NCI-H187 (cell line): Measurements from ENCODE around the gene SFTA2.
A peak's percentile ranks its signal among the peaks of the same experiment; 100 is the strongest.
"Not testable (repeated sequence)": the region's sequence is repeated elsewhere in the genome, so short reads cannot be mapped to it uniquely, and the experiment has no call there.

ENCODE experiments used
- DNase-seq, 2 experiments: peaks; one replicate each; lab custom pipeline; 2025; lab: John Stamatoyannopoulos, UW

The SFTA2 gene

GRCh38 chr6:30942338-30943060 lies 10.5 kb upstream of the SFTA2 start:
- no peak for DNase-seq

GRCh38 chr6:30940361-30940986 lies 8.5 kb upstream of the SFTA2 start, which contains the start of gene MUCL3:
TSS of gene MUCL3 (plus strand) at chr6:30940973. CDS start at chr6:30941000, 27 bp downstream.
- no peak for DNase-seq

DNA sequence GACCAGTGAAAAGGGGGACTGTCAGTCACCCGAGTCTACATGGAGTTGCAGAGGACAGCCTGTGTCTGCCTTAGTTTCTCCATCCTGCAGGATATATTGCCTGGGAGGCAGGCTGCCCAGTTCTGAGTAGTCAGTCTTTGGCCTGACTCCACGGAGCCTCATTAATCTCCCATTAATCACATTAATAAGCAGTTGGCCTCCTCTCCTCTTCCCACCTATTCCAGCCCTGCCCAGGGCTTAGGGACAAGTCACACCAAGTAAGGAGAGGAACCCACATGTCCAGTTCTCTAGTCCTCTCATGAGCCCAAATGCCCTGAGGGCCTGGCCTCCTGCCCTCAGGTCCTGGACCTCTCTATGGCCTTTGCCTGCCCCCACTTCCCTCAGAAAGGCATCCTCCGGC lies 7.5 kb upstream of the SFTA2 start:
- no peak for DNase-seq

GRCh38 chr6:30938730-30939129 lies 6.8 kb upstream of the SFTA2 start:
- no peak for DNase-seq

DNA sequence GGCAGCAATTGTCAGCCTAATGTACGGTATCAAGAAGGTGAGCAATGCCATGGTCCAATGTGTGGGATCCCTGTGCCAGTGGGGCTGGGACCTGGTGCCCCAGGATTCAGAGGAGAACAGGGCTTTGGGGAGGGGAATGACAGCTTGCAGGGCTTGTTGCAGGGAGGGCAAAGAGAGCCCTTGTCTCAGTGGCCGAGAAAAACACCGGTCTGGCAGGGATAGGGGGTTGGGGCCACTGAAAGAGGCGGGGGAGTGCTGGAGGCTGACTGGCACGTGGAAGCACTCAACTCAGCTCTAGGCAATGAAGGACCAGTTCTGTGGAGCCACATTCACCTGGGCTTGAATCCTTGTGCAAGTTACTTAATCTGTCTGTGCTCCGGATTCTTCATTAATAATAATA lies 5.3 kb upstream of the SFTA2 start:
- no peak for DNase-seq

DNA sequence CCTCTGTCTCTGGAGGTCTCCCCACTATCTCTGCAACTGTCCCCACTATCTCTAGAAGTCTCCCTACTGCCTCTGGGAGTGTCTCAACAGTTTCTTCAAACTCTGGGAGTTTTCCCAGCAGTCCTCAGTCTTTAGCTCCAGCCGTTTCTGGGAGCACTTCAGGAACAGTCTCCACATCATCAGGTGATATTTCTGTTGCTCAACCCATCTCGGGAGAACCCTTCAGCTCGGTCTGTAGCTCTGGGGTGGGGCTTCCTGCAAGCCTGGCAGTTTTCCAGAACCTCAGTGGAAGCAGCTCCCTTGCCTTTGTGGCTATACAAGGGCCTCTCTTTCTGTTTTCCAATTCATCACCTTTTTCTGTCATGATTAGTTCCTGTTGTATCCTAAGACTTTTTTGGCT lies 3.0 kb upstream of the SFTA2 start:
- DNase-seq, result no peak

- no peak for DNase-seq
These were observed 845 bp upstream of the SFTA2 start for GRCh38 chr6:30932665-30933365.

DNA sequence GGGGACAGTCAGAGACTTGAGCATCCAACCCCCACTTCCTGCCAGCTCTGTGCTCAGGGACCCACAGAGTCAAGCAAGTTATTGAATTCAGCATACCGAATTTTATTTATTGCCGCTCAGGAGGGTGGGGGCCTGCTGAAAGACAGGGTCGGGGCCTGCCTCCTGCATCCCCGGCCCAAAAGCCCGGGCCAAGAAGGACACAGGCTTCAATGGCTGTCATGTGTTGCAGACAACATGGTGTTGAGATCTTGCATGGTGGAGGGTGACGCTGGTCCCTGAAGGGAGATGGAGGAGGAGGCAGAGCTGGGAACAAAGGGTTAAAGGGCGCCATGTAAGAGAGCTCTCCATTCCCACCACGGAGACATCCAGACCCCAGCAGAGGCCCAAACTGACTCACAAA lies 698 bp downstream of the SFTA2 start:
- DNase-seq, result no peak

DNA sequence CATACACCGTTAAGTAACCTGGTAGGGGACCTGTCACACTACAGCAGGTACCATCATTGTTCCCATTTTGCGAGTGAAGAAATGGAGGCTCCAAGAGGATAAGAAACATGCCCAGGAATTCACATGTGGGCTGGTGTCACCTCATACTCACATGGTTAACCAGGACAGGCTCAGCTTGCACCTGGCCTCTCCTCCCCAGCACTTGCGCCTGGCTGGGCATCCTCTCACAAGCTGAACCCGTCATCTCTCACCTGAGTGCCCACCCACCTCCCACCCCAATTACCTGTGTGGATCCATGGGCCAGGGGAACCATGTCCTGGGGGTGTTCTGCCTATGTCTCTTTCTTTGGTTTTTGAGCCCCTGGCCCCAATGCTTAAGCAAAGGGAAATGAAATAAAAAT lies 1.5 kb downstream of the SFTA2 start:
- no peak for DNase-seq

DNA sequence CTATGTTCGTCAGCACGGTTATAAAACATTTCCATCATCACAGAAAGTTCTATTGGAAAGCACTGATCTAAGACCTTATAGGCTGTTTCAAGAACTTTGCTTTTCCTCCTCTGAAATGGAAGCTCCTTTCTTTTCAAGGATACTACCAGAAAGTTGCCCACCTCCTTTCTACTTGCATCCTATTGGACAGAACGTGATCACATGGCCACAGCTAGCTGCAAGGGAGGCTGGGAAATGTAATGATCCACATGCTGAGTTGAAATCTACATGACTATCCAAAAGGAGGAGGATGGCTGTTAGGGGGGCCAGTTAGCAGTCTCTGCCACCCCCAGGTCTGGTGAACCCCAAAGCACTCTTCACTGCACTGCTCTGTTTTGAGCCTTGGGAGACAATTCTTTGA lies 3.3 kb downstream of the SFTA2 start:
- no peak for DNase-seq

DNA sequence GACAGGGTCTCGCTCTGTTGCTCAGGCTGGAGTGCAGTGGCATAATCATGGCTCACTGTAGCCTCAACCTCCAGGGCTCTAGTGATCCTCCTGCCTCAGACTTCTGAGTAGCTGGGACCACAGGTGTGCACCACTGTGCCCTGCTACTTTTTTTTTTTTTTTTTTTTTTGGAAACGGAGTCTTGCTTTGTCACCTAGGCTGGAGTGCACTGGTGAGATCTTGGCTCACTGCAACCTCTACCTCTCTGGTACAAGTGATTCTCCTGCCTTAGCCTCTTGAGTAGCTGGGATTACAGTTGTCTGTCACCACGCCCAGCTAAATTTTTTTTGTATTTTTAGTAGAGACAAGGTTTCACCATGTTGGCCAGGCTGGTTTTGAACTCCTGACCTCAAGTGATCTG lies 4.9 kb downstream of the SFTA2 start:
- DNase-seq, result not testable (repeated sequence)

GRCh38 chr6:30926644-30927043 lies 5.3 kb downstream of the SFTA2 start:
- no peak for DNase-seq

- not testable (repeated sequence) for DNase-seq
These were observed 7.8 kb downstream of the SFTA2 start for GRCh38 chr6:30924040-30924627.

- DNase-seq, result no peak
These were observed 9.5 kb downstream of the SFTA2 start for GRCh38 chr6:30922447-30922852.

GRCh38 chr6:30918670-30919069 lies 13.3 kb downstream of the SFTA2 start:
- DNase-seq, result no peak

DNA sequence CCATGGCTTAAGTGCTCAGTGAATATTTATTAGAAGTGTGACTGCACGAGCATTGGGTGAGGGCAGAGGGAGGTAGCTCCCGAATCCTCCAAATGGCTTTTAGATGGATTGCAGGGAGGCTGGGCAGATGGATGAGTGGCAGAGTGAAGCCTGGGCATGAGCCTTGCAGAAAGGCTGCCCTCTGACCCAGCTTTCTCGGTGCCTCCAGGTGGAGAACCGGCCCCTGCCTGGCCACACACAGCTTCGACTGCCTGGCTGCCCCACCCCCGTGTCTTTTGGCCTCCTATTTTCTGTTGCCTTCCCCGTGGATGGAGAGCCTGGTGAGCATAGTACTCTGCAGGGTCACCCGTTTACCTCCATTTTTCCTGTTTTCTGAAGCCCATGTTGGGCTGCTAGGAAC lies 14.5 kb downstream of the SFTA2 start:
- DNase-seq, result no peak

- DNase-seq, result no peak
These were observed 14.9 kb downstream of the SFTA2 start for GRCh38 chr6:30917041-30917440.

- no peak for DNase-seq
These were observed 16.4 kb downstream of the SFTA2 start for GRCh38 chr6:30915591-30915946.

- DNase-seq, result no peak
These were observed 16.9 kb downstream of the SFTA2 start for GRCh38 chr6:30914854-30915590.

- peak; percentile 75 to 80 for DNase-seq
These were observed 17.7 kb downstream of the SFTA2 start, which contains the start of gene VARS2 for GRCh38 chr6:30914076-30914853. TSS of gene VARS2 (plus strand) at chr6:30914238. CDS start at chr6:30914837, 599 bp downstream.

- DNase-seq, result no peak
These were observed 18.3 kb downstream of the SFTA2 start for GRCh38 chr6:30913721-30914075.
